Brain microvascular endothelial cell (primary cell): ENCODE data around the gene OR1L6.
A peak's percentile ranks its signal among the peaks of the same experiment; 100 is the strongest.

ENCODE experiments used
- DNase-seq: peaks from one replicate; pipeline ENCODE4 v3.0.0-alpha.2; 2020
- H3K27ac ChIP-seq: fragments of 250-450 bp; sonication (Bioruptor Pico); 2 replicates; pipeline ENCODE4 v1.5.1; 2020; ENCODE audit warnings: mild to moderate bottlenecking, moderate library complexity
- H3K27me3 ChIP-seq: fragments of 250-450 bp; sonication (Bioruptor Pico); replicated peaks from 2 replicates; pipeline ENCODE4 v1.5.1; 2020; ENCODE audit warnings: mild to moderate bottlenecking
- H3K36me3 ChIP-seq: fragments of 250-450 bp; sonication (Bioruptor Pico); replicated peaks from 2 replicates; pipeline ENCODE4 v1.5.1; 2020; ENCODE audit warnings: mild to moderate bottlenecking
- H3K4me3 ChIP-seq: 2 replicates; pipeline ENCODE4 v1.5.1; 2011; ENCODE audit warnings: low read depth, mild to moderate bottlenecking, control low read depth, low read length, moderate library complexity
- in situ Hi-C: cut with HindIII; loops from 2 replicates; pipeline ENCODE4 v1.10.0; 2017; ENCODE audit warnings: low sequenced_read_pairs, low pct_ligation_motif_present
- TF ChIP-seq, protein P1 (sequence below): IDR thresholded peaks from 2 replicates; pipeline ENCODE4 v1.5.1; 2011; ENCODE audit warnings: low read depth, mild to moderate bottlenecking, moderate library complexity, low read length, control low read depth, inconsistent platforms; ENCODE audit errors: missing control alignments

OR1L6 gene, protein sequence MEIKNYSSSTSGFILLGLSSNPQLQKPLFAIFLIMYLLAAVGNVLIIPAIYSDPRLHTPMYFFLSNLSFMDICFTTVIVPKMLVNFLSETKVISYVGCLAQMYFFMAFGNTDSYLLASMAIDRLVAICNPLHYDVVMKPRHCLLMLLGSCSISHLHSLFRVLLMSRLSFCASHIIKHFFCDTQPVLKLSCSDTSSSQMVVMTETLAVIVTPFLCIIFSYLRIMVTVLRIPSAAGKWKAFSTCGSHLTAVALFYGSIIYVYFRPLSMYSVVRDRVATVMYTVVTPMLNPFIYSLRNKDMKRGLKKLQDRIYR

DNA sequence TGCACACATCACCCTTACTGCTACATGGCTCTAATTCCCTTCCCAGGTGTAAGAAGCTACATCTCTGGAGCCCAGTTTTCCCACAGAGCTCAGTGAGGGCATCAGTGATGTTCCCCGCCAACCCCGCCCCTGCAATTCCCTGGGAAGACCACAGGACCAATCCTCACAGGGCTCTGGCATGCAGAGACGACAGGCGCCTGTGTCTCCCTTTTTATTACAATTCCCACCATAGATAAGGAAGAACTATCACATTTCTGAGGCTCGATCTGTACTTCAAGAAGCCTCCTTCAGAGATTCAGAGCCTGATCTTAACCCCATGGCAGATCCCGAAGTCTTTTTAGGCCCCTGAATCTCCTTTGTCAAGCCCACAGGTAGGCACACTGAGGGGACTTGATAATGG, at the start of gene OR1L6:
Gene OR1L6 (plus strand): TSS at position 301 of the 400 bp plus-strand sequence. CDS start 7,545 bp downstream, outside the sequence.
- Histone ChIP-seq H3K4me3 (no peak within 1 kb of the TSS), H3K27me3 (no peaks in the 10 kb centered on the region), H3K27ac (no peak within 1 kb of the TSS), H3K36me3 (no peaks in the 10 kb centered on the region)
- TF ChIP-seq, protein P1, sequence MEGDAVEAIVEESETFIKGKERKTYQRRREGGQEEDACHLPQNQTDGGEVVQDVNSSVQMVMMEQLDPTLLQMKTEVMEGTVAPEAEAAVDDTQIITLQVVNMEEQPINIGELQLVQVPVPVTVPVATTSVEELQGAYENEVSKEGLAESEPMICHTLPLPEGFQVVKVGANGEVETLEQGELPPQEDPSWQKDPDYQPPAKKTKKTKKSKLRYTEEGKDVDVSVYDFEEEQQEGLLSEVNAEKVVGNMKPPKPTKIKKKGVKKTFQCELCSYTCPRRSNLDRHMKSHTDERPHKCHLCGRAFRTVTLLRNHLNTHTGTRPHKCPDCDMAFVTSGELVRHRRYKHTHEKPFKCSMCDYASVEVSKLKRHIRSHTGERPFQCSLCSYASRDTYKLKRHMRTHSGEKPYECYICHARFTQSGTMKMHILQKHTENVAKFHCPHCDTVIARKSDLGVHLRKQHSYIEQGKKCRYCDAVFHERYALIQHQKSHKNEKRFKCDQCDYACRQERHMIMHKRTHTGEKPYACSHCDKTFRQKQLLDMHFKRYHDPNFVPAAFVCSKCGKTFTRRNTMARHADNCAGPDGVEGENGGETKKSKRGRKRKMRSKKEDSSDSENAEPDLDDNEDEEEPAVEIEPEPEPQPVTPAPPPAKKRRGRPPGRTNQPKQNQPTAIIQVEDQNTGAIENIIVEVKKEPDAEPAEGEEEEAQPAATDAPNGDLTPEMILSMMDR: no peak
- no peak for DNase-seq
- in situ Hi-C loops: no loop called here

DNA sequence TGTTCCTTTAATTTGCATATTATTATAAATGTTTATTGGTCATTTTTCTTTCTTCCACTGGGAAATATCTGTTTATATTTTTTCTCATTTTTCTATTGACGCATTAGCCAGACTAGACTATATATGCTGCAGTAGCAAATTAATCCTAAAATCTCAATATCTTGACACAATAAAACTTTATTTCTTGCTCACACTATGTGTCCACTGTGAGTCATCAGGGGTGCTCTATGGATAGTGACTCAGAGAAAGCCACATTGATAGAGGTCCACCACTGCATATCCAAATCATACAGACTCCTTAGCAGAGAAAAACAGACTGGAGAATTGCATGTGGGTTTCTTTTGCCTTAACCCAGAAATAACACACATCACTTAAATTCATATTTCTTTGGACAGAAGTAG, 46.4 kb upstream of the OR1L6 start:
- DNase-seq: peak; percentile 25
- Histone ChIP-seq H3K36me3 (no peaks in the 10 kb centered on the region), H3K27me3 (no peaks in the 10 kb centered on the region), H3K27ac (no peak overlapping the region), H3K4me3 (no peak overlapping the region)
- TF ChIP-seq, protein P1: no peak
- in situ Hi-C loops: no loop called here

DNA sequence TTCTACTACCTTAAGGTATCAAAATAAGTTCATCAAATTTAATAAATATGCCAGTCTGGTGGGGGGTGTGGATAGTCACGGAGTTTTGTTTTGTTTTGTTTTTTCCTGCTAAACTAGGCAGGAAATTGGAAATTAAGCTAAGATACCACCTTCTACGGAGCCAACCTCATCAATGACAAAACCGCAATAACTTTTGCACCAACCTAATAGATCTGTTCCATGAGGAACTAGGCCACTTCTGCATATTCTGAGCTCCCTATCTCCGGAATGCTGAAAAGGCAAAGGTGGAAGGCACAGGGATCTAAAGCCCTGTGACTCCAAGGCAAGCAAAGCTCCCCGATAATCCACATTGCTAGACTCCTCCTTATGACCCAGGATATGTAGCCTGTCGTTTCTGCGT, 24.1 kb upstream of the OR1L6 start:
- Histone ChIP-seq H3K36me3 (no peaks in the 10 kb centered on the region), H3K4me3 (no peak overlapping the region), H3K27ac (no peak overlapping the region), H3K27me3 (no peaks in the 10 kb centered on the region)
- in situ Hi-C loops: no loop called here
- TF ChIP-seq, protein P1: no peak
- DNase-seq: no peak

DNA sequence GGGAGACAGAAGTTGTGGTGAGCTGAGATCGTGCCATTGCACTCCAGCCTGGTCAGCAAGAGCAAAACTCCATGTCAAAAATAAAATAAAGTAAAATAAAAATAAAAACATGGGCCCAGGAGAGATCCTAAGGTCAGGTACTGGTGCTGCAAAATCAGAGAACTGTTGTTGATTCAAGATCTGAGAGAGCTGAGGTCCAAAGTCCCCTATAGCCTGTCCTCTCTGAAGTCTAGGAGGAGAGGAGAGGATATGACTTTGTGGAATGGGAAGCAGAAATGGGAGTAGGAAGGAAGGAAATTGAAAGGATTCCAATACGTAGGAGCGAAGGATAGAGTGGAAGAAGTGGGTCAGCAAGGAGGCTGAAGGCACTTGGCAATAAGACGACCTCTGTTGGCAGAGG, 22.9 kb upstream of the OR1L6 start:
- Histone ChIP-seq H3K27me3 (no peaks in the 10 kb centered on the region), H3K27ac (no peak overlapping the region), H3K36me3 (no peaks in the 10 kb centered on the region), H3K4me3 (no peak overlapping the region)
- TF ChIP-seq, protein P1: no peak
- in situ Hi-C loops: no loop called here
- no peak for DNase-seq

DNA sequence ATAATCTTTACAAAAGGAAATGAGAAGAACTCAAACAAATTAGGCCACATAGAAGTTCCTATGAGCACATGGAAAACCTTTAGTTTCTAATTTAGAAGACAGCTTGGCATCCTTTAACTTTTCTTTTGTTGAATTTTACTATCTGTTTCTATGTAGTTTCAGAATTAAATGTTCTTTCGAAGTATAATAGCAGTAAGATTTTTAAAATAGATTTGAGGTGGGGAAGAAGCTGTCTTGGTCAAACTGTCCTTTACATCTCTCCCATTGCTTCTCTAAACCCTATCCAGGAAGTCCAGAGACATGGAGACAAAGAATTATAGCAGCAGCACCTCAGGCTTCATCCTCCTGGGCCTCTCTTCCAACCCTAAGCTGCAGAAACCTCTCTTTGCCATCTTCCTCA, 18.4 kb upstream of the OR1L6 start, which contains the start of gene OR1L4:
Gene OR1L4 (plus strand): TSS at position 301 of the 400 bp plus-strand sequence. CDS start 0 bp downstream, at position 301.
- in situ Hi-C loops: no loop called here
- H3K36me3 ChIP-seq: no peaks in the 10 kb centered on the region
- no peak within 1 kb of the TSS for H3K27ac ChIP-seq
- DNase-seq: no peak
- H3K27me3 ChIP-seq: no peaks in the 10 kb centered on the region
- no peak within 1 kb of the TSS for H3K4me3 ChIP-seq
- TF ChIP-seq, protein P1: no peak

DNA sequence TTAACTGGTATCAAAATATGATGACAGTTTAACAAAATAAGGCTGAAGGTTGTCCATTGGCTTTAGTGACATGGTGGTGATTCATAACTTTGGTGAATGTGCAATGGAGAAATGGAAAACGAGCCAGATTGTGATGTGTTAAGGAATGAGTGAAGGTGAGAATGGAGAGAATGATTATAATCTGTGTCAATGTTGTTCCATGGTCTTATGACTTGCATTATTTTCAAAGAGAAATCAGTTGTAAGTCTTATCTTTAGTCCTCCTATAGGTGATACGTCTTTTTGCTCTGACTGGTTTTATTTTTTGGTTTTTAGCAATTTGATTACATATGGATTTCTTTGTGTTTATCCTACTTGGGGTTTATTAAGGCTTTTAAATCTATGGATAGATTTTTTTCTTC, 12.7 kb downstream of the OR1L6 start:
- H3K36me3 ChIP-seq: no peaks in the 10 kb centered on the region
- no peak overlapping the region for H3K27ac ChIP-seq
- no peak overlapping the region for H3K4me3 ChIP-seq
- no peaks in the 10 kb centered on the region for H3K27me3 ChIP-seq
- in situ Hi-C loops: no loop called here
- DNase-seq: no peak
- TF ChIP-seq, protein P1: no peak
